Measurements from ENCODE around the gene GSG1L2.

DNA sequence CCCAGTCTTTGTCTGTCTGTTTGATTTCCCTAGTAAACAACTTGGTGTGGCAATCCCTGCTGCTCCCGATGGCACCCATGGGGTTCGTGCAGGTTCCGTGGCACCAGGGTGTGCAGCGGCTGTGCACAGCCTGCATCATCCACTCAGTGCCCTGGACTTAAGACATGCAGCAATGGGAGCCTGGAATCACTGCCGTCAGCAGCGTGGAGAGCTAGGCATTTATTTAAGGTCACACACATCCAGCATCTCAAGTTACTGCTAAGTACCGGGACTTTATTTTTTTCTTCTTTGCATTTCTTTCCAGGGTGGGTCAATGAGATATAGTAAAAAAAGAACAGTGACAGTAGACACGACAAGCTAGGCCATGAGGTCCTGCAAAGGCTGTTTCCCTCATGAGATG is 33.3 kb downstream of the GSG1L2 start:
- TF ChIP-seq EZH2phosphoT487 (IDR thresholded peaks at IDR 0.05; ENCODE audit: low read depth) (no peak), CTCF (IDR thresholded peaks at IDR 0.05; ENCODE audit: low read depth, low read length) (no peak)

Data from OCI-LY3 (cell line).